ENCODE results near the gene SLC6A11. TPM values are rescaled to one million over a fixed set of nuclear protein-coding genes. Genes with fewer than 3 reads are reported as not detected.

The SLC6A11 gene
- total and polyA plus RNA-seq, 9 donors, result under 0.01 to 0.33 (median 0.07) TPM; not detected in 2

- no peak for DNase-seq
- WGBS, 3 donors, result 94 to 97% (median 95%) methylated on average over 7 of the region's 7 CpGs
- intact Hi-C loops (cut with DNase I), result loop anchor here in 1 of 4 donors (5.0 kb wide), 1 partner anchor 258 kb away; no protein-coding TSS in a partner anchor
- H3K4me1 ChIP-seq (ENCODE audit: insufficient read depth), result peaks cover 2% of the 10 kb centered on the region
- TF ChIP-seq EP300 (IDR thresholded peaks at IDR 0.05) (no peak), POLR2A (IDR thresholded peaks at IDR 0.05) (no peak), CTCF (IDR thresholded peaks at IDR 0.05) (no peak)
- no peak overlapping the region for H3K4me3 ChIP-seq
- H3K36me3 ChIP-seq, result no peaks in the 10 kb centered on the region
- H3K9me3 ChIP-seq, result no peaks in the 10 kb centered on the region
- H3K27ac ChIP-seq, result no peak overlapping the region
- no peaks in the 10 kb centered on the region for H3K27me3 ChIP-seq
Observed at GRCh38 chr3:10978956-10979355, 162.9 kb downstream of the SLC6A11 start.

GRCh38 chr3:10980312-10980711 is 164.3 kb downstream of the SLC6A11 start:
- intact Hi-C loops (cut with DNase I), result no loop called here
- no peaks in the 10 kb centered on the region for H3K9me3 ChIP-seq
- TF ChIP-seq POLR2A (IDR thresholded peaks at IDR 0.05) (no peak), EP300 (IDR thresholded peaks at IDR 0.05) (no peak), CTCF (IDR thresholded peaks at IDR 0.05) (no peak)
- DNase-seq, result no peak
- no peak overlapping the region for H3K27ac ChIP-seq
- H3K4me3 ChIP-seq, result no peak overlapping the region
- H3K27me3 ChIP-seq, result no peaks in the 10 kb centered on the region
- H3K4me1 ChIP-seq (ENCODE audit: insufficient read depth), result peaks cover 2% of the 10 kb centered on the region
- no peaks in the 10 kb centered on the region for H3K36me3 ChIP-seq
- 49 to 66% (median 63%) methylated on average over 7 of the region's 7 CpGs for WGBS, 3 donors

- H3K4me1 ChIP-seq (ENCODE audit: insufficient read depth), result peaks cover 2% of the 10 kb centered on the region
- no peak overlapping the region for H3K4me3 ChIP-seq
- intact Hi-C loops (cut with DNase I), result no loop called here
- WGBS, 3 donors, result 61 to 93% (median 69%) methylated on average over 3 of the region's 3 CpGs
- H3K9me3 ChIP-seq, result no peaks in the 10 kb centered on the region
- no peaks in the 10 kb centered on the region for H3K27me3 ChIP-seq
- TF ChIP-seq EP300 (IDR thresholded peaks at IDR 0.05) (no peak), CTCF (IDR thresholded peaks at IDR 0.05) (no peak), POLR2A (IDR thresholded peaks at IDR 0.05) (no peak)
- no peaks in the 10 kb centered on the region for H3K36me3 ChIP-seq
- DNase-seq, result no peak
- no peak overlapping the region for H3K27ac ChIP-seq
Observed at GRCh38 chr3:10981031-10981430, 165.0 kb downstream of the SLC6A11 start.

- Histone ChIP-seq H3K36me3 (no peaks in the 10 kb centered on the region), H3K4me1 (ENCODE audit: insufficient read depth) (peaks cover 2% of the 10 kb centered on the region), H3K27ac (no peak overlapping the region), H3K27me3 (no peaks in the 10 kb centered on the region), H3K9me3 (no peaks in the 10 kb centered on the region), H3K4me3 (no peak overlapping the region)
- intact Hi-C loops (cut with DNase I), result no loop called here
- 46 to 56% (median 46%) methylated on average over 5 of the region's 5 CpGs for WGBS, 3 donors
- no peak for TF ChIP-seq POLR2A (IDR thresholded peaks at IDR 0.05)
- no peak for TF ChIP-seq CTCF (IDR thresholded peaks at IDR 0.05)
- TF ChIP-seq EP300 (IDR thresholded peaks at IDR 0.05), result no peak
- DNase-seq, result no peak
Observed at GRCh38 chr3:10981961-10982360, 165.9 kb downstream of the SLC6A11 start.
